NB4 (cell line): ENCODE results near the gene CBFA2T2.

Source experiments
- POLR2A ChIP-seq: IDR thresholded peaks from 2 replicates; pipeline ENCODE4 v1.6.1; 2011; ENCODE audit warnings: mild to moderate bottlenecking; ENCODE audit not compliant: insufficient read length; ENCODE audit errors: extremely low read depth
- TF ChIP-seq, protein P1 (sequence below): IDR thresholded peaks from one replicate; pipeline ENCODE4 v1.5.1; 2012; ENCODE audit warnings: low read depth, low read length
- TF ChIP-seq, protein P2 (sequence below): IDR thresholded peaks from 2 replicates; pipeline ENCODE4 v1.6.1; 2011; ENCODE audit warnings: low read depth, low read length

DNA sequence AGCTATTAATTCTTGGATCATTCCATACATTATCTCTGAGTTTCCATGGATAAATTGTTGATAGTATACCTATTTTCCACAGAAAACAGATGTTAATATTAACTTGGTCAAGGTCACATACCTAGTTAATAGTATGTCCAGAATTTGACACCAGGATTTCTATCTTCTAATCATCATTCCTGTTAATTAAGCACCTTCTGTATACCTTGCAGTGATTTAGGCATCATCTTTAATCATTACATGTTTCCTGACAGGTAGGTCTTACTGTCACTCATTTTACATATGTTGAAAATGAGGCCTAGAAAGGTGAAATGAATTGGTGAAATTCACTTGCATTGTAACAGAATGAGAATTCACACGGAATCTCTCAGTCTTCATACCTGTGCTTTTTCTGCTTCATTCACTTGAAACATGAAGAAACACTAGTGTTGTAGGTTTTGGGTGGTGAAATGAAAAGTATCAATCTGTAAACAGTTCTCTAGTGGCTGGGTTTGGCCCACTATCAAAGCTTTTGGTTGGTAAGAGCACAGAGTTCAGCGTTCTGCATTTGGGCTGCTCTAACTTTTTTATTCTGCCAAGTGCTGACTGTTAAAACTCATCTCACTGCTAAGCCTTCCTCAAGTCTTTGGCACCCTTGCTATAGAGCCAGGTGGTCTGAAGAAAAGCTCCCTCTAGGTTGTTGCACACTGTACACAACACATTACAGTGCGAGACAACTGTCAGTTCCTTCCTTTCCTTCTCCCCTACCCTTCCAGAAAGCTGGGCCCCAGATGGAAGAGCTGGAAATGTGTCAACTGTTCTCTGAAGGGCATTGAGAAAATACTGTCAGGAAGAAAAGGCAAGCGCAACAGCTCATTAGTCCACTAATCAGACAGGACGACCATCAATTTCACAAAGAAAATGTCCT lies 114.4 kb downstream of the CBFA2T2 start:
- TF ChIP-seq, protein P1, sequence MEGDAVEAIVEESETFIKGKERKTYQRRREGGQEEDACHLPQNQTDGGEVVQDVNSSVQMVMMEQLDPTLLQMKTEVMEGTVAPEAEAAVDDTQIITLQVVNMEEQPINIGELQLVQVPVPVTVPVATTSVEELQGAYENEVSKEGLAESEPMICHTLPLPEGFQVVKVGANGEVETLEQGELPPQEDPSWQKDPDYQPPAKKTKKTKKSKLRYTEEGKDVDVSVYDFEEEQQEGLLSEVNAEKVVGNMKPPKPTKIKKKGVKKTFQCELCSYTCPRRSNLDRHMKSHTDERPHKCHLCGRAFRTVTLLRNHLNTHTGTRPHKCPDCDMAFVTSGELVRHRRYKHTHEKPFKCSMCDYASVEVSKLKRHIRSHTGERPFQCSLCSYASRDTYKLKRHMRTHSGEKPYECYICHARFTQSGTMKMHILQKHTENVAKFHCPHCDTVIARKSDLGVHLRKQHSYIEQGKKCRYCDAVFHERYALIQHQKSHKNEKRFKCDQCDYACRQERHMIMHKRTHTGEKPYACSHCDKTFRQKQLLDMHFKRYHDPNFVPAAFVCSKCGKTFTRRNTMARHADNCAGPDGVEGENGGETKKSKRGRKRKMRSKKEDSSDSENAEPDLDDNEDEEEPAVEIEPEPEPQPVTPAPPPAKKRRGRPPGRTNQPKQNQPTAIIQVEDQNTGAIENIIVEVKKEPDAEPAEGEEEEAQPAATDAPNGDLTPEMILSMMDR = no peak
- no peak for TF ChIP-seq POLR2A
- TF ChIP-seq, protein P2, sequence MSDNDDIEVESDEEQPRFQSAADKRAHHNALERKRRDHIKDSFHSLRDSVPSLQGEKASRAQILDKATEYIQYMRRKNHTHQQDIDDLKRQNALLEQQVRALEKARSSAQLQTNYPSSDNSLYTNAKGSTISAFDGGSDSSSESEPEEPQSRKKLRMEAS = no peak
